Stimulated activated CD4-positive, alpha-beta T cell treated with anti-CD3 and anti-CD28 coated beads, Interleukin-12 subunit alpha, Interleukin-12 subunit beta, amount 100 ng/mL, for 48 hours (primary cell): Measurements from ENCODE around the gene USP21.

ENCODE experiments used
- DNase-seq, 3 donors: peaks; one replicate each; pipeline ENCODE4 v3.0.0-alpha.2; 2020; ENCODE audit warnings: low read depth in 2 of 3, low spot score in 1 of 3

USP21 gene

DNA sequence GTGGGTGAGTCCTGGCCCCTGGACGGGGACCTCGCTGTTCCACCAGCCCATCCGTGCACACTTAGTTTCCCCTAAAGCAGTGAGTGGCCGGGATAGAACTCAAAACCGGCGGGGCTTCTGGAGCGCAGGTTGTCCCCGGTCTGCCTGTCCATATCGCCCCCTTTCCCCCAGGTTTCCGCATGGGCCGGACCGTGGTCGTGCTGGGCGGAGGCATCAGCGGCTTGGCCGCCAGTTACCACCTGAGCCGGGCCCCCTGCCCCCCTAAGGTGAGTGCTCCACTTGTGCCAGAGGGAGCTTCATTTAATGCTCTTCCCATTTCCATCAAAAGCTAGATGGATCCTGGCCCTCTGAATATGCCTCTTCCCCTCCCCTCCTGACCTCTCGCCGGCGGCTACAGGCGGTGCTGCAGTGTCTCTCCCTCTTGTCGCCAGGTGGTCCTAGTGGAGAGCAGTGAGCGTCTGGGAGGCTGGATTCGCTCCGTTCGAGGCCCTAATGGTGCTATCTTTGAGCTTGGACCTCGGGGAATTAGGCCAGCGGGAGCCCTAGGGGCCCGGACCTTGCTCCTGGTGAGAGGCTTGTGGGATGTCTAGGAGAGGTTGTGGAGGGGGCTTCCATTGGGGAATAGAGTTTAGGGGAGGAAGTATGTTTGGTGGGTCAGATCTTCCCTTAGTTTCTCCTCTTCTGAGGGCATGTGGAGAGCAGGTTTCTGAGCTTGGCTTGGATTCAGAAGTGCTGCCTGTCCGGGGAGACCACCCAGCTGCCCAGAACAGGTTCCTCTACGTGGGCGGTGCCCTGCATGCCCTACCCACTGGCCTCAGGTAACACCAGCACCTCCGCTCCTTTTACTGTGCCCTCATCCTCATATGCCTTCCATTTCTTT, 7.6 kb downstream of the USP21 start:
- DNase-seq, result no peak

DNA sequence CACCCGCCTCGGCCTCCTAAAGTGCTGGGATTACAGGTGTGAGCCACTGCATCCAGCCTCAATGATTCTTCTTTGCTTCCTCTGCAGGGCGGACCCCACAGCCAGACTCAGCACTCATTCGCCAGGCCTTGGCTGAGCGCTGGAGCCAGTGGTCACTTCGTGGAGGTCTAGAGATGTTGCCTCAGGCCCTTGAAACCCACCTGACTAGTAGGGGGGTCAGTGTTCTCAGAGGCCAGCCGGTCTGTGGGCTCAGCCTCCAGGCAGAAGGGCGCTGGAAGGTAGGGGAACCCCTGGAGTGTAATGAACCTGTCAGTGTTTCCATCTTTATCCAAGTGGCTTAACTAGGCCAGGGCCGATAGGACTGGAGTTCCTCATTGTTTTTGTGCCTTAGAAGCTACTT, 9.6 kb downstream of the USP21 start:
- DNase-seq, result no peak

DNA sequence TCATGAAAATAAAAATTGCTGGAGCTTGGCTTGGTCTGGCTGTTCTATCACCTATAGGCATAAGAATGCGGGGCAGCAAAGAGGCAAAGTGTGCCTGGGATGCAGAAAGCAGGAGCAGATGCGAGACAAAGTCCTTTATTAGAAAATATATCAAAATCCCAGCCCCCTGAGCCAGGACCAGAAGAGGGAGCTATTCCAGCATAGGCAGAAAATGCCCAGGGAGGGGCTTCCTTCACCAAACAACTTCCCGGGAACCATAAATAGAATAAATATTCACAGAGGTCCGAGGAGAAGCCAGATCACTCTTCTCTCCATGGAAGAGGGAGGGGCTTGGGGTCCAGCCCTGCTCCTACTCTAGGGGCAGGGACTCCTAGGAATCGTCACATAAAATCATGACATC, 11.9 kb downstream of the USP21 start:
- DNase-seq, result no peak

DNA sequence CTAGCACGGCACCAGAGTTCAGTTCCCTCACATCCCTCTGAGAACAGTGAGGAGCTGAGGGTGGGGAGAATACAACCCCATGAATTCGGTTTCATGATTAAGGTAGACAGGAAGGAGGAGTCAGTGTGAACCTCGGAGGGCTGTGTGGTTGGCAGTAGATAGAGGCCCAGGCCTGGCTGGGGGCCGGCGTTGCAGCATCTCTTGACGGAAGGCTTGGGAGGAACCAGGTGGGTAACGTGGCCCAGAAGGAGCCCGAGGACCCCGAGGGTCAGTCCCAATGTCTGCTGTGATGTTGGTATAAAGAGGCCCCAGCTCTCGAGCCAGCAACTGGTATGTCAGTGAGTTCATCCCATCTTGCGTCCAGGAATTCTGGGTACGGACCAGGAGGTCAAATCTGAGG, 12.4 kb downstream of the USP21 start:
- no peak for DNase-seq

DNA sequence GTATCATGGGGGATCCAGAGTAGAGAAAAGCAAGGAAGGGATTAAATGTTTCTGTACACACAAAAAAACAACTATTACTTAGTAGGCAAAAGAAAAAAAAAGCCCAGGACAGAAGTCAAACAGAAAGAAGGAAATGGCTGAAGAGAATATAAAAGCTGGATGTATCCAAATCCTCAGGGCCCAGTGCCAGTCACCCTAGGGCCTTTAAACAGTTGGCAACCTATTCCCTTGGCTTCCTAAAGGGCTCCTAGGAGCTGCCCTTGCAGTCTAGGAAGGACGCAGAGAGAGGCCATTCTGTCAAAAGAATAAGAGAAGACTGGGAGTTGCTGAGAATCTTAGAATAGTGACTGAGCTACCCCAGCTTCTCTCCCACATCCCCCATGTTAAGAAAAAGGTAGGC, 13.0 kb downstream of the USP21 start:
- DNase-seq, result no peak

DNA sequence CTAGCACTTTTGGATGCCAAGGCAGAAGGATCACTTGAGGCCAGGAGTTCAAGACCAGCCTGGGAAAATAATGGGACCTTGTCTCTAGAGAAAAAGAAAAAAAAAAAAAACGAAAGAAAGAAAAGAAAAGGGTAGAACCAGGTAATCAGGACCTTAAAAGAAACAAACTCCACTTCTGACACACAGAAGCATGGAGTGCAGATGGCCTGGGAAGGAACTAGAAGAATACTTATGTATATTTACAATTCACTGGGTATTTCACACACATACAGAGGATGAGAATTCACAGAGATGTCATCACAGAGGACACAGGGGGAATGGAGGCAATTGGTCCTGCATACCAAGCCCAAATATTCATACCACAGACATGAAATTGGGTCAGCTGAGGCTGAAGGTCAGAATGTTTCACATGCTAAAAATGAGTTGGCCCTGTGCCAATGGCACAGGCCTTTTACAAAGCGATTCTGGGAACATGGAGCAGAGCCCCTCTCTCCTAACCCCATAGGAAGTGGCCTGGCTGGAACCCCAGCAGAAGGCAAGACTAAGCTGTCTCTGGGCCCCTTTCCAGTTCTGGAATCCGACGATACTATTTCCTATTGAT, 13.6 kb downstream of the USP21 start:
- DNase-seq, result no peak

DNA sequence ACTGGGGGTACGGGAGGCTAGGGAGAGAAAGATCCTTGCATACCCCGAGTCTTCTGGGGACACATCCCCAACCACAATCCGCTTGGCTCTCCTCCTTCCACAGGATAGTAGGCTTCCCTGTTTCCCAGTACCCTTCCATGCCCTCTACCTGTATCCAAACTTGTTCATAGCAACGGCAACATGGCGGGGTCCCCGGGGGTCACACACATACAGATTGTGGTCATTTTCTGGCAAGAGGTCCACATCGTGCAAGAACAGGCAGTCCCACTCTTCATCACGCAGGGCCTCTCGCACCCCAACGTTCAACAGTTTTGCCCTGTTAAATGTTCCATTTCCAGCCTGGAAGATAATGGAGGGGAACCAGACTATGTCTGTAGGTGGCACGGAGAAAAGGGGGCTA, 14.4 kb downstream of the USP21 start:
- DNase-seq, result no peak

DNA sequence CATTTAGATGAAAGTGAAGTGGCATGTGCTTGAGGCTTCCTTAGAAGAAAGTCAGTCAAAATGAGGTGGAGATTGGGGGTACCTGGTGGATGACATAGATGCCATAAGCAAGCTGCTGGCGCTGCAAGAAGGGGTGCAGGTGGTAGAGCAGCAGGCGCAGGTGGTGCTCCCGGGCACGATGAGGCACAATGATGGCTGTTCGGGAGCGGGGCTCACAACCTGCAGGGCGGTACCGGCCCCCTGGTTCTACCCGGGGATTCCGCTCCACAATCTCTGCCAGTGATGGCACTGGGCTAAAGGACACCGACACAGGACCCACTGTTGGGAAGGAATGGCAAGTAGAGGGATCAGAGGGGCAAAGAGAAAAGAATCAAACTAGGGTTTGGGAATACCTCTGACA, 15.6 kb downstream of the USP21 start:
- DNase-seq, result no peak

DNA sequence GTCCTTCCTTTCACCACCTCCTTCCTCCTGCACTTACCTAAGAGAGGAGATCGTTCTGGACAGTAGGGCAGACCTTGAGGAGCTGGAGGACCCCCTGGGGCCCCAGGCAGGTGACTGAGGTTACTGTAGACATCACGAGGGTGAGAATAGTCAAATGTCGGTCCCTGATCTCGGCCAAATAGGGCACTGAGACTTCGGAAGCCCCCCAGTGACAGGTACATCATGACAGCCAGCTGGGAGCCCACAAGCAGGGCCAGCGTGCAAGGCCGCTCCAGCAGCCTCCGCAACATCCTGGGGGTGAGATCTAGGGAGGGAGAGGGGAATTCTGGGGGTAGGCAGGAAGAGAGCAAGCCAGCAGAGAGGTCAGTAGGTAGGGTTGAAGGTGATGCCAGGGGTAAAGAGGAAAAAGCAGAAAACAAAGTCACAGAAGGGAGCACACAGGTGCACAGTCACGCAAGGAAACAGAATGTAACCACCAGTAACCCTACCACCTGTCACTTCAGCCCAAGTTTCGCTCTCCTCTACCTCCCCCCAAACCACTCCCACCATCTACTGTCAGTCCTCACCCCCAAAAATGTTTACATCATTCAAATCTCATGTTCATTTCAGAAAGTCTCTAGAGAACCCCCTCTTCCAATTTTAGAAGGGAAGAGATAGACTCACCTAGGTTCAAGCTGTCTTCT, 16.6 kb downstream of the USP21 start:
- DNase-seq, result no peak

DNA sequence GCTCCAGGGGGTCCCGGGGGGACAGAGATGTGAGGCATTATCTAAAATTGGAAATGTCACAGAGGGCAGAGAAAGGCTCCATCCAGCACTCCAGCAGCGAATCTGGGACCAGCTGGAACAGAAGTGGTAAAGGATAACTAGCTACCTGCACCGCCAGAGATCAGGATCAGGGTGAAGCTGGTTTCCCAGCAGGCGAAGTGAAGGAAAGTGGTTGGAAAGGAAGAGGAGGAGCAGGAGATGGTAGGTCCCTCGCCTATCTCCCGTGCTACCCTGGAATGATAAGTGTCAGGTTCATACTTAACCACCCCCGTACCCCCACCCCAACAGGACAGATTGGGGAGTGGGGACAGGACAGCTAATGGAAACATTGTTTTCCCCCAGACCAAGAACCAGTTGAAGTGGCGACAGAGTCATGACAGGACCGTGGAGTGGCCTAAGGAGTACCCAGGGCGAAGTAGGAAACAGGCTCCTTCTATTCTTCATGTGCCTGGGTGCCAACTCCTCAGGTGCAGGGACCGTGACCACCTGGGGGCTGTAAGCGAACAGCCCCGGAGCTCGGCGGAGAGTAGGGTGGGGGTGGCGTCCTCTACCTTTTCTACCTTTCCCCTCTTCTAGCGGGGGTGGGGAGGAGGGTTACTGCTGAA, 17.3 kb downstream of the USP21 start:
- DNase-seq, result no peak

DNA sequence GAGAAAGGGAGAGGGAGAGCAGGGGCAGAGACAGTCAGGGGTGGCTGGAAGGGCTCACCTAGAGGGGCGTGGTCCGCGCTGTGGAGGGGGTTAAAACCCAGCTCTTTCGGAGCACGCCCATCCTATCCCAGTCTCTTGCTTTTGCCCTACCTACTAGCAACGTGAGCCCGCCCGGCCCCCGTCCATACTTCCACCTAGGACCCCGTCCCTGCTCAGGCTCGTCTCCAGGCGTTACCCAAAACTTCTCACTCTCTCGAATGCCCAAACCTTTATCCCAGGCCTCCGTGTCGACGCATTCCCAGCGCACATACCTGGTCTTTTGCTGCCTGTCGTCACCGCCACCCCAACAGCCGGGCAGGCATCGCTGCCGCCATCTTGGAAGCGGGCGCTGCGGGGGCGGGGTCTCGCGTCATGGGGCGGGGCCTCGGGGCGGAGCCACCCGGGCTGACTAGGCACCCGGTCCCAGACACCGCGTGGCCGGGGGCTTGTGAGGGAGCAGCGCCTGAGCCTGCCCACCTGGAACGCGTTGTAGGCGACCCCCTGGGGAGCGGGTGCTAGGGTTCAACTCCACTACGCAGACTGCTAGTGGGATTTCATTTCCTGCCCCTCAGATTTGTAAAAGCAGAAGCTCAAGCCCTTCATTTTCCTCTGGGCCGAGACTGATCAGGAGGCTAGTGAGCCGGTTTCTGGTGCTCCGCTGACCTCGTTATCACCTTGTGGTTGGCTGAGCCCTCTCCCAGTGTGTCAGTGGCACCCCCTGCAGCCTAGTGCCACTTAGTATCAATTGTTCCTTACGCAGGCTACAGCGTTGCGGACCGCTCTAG, 18.0 kb downstream of the USP21 start, which contains the start of gene B4GALT3:
B4GALT3 (minus strand) TSS at position 396 of the 824 bp plus-strand sequence. CDS start 1,447 bp downstream, outside the sequence.
- peak; percentile 90 to 99 (median 95) for DNase-seq

DNA sequence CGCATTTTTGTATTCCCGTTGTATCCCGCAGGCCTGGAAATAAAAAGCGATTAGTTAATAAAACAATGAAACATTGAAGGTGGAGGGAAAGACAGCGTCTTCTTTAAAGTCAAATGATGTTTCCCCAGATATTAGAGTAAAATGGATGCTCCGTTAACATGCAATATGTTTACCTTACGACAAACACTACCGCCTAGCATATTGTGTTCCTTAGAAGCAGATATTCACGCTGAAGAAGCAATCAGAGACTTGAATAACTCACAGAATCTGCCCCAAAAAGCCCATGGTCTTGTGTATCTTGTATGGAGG, 18.6 kb downstream of the USP21 start:
- no peak for DNase-seq

DNA sequence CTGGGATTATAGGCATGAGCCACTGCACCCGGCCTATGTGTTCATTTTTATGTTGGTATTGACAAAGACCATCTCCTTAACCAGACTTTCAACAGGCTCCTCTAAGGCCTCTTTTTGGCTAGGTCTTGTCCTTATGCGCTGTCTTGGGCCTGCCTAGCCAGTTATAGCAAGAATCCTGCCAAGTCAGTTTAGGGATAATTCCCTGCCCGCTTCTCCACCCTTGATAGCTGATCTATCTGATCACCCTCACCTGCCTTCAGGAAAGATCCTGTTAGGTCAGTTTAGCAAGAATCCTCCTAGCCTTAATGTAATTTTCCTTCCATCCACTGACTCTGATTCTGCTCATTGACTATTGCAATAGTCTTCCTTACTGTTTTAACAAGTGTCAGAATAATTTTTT, 20.4 kb downstream of the USP21 start:
- DNase-seq, result no peak

DNA sequence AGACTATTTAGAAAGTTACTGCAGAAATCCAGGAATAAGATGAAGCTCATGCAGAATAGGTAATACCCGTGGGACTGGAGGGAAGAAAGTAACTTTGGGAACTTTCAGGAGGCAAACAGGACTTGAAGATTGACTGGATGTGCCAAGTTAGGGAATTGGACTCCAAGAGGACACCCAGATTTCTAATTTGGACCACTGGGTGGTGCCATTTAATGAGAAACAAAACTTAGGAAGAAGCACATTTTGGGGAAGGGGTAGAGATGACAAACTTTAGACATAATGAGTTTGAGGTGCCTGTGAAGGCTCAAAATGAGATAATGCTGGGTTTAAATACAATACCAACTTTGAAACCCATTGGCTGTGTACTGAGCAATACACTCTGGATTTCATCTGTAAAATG, 21.3 kb downstream of the USP21 start:
- no peak for DNase-seq

DNA sequence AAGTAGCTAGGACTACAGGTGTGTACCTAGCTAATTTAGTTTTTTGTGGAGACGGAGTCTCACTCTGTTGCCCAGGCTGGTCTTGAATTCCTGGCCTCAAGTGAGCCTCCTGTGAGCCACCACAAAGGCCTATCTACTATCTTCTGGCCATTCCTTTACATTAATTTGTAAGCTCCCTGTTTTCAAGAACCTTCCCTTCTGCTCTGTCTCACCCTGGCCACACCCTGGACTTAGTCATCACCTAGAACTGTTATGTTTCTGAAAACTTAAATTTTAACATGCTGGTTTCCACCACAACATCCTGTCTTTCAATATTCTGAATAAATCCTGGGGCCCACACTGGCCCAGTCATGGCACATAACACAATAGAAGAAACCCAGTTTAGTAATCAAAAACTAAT, 22.9 kb downstream of the USP21 start:
- peak; percentile 55 to 59 (median 59) for DNase-seq

DNA sequence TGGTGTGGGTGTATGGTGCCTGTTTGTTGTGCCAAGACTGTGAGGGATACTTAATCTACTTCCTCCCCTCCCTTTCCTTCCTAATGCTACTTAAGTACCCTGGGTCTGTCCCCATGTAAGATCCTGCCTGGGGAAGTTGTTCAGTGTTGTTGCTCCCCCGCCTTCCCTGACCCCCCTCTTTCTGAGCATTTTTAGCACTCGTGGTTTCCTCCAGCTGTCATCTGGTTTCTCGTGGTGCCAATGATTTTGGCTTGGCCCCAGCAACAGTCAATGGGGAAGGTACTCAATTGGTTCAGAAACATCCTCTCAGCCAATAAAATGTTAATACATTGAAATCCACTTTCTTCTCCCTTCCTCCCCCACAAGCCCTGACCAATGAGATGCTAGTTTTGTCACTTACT, 26.0 kb downstream of the USP21 start:
- DNase-seq, result peak; percentile 53 to 63 (median 56)

DNA sequence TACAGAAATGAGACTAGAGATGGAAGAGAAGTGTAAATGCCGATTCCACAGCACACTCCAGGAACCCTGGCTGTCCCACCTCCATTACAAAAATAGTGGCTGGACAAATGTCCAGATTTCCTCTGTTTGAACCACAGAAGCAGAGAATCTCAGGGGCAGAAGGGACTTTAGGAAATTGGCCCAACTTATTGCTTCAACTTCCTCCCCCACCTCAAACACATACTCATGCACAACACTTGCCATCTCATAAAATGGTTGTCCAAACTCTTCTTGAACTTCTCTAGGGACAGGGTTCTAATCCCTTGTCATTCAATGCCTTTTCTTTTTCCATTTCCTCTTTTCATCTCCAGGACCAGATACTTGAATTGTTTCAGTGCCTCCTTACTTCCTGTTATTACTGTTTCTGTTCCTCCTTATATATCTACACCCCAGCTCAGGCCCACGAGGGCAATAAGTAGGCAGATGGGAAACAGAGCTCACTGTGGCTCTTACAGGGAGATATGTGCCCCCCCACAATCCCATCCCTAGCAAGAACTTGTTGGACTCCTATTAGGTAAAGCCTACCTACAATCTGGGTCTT, 26.5 kb downstream of the USP21 start:
- DNase-seq, result no peak

DNA sequence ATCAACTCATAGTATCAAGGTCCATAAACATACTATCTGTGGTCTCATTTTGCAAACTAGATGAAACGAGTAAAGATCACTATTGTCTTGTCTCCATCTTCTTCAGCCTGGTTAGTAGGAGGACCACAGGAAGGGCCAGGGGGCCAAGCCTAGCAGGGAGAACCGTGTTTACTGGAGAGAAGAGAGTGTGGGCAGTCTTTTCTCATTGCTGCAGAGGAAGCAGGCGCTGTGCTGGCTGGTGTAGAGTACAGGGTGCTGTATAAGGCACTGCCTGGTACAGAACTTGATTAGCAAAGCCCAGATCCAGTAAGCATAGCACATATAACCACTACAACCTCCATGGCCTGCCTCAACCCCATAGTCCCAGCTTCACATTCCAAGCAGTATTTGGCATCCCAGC, 28.0 kb downstream of the USP21 start:
- DNase-seq, result no peak

DNA sequence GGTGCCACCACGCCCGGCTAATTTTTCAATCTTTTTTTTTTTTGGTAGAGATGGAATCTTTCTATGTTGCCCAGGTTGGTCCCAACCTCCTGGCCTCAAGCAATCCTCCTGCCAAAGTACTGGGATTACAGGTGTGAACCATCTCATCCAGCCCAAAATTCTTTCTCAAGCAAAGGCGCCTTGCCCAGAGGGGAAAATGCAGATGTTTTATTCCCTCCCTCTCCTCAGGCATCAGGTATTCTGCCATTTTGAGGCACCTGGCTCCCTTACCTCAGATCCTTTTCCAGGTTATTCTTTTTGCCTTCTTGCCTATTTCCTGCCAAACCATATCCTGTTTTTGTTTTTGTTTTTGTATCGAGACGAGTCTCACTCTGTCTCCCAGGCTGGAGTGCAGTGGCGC, 29.1 kb downstream of the USP21 start:
- DNase-seq, result no peak

DNA sequence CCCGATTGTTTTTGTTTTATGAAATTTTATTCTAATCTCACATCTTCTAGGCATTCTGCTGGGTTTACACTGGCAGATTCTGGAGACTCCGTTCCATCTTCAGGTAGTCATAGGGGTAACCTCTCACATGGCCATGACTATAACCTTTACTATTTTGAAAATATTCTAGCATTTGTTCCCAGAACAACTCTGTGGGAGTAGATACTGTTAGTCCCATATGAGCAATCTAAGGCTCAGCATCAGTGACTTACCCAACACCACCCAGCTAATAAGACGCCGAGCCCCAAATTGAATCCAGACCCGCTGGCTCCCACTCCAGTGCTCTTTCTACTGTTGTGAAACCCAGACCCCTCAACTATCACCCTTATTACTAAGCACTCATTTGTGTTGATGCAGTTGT, 29.7 kb downstream of the USP21 start:
- DNase-seq, result no peak
